Measurements from ENCODE around the gene RHBDF1.

DNA sequence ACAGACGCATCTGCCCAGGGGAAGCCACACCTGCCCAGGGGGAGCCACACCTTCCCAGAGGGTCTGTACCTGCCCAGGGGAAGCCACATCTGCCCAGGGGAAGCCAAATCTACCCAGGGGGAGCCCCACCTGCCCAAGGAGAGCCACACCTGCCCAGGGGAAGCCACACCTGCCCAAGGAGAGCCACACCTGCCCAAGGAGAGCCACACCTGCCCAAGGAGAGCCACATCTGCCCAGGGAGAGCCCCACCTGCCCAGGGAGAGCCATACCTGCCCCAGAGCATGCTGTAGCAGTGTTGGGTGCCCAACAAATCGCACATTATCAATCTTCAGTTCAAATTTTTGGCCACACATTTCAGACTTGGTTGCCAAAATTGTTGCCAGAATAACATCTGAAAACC is 46.4 kb upstream of the RHBDF1 start:
- TF ChIP-seq ESRRG (CRISPR knock-in tag; IDR thresholded peaks at IDR 0.05), result no peak
- TF ChIP-seq, protein P1, sequence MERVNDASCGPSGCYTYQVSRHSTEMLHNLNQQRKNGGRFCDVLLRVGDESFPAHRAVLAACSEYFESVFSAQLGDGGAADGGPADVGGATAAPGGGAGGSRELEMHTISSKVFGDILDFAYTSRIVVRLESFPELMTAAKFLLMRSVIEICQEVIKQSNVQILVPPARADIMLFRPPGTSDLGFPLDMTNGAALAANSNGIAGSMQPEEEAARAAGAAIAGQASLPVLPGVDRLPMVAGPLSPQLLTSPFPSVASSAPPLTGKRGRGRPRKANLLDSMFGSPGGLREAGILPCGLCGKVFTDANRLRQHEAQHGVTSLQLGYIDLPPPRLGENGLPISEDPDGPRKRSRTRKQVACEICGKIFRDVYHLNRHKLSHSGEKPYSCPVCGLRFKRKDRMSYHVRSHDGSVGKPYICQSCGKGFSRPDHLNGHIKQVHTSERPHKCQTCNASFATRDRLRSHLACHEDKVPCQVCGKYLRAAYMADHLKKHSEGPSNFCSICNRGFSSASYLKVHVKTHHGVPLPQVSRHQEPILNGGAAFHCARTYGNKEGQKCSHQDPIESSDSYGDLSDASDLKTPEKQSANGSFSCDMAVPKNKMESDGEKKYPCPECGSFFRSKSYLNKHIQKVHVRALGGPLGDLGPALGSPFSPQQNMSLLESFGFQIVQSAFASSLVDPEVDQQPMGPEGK (CRISPR knock-in tag; IDR thresholded peaks at IDR 0.05; ENCODE audit: borderline replicate concordance), result no peak
- TF ChIP-seq GLIS3 (CRISPR knock-in tag; IDR thresholded peaks at IDR 0.05), result no peak
- no peak for TF ChIP-seq ARNTL (CRISPR knock-in tag; IDR thresholded peaks at IDR 0.05; ENCODE audit: borderline replicate concordance, low read depth)
- TF ChIP-seq RARB (CRISPR knock-in tag; IDR thresholded peaks at IDR 0.05), result no peak
- no peak for TF ChIP-seq ISL1 (CRISPR knock-in tag; IDR thresholded peaks at IDR 0.05)
- no peak for TF ChIP-seq BACH2 (CRISPR knock-in tag; IDR thresholded peaks at IDR 0.05; ENCODE audit: borderline replicate concordance)
